EL (cell line): ENCODE measurements around the gene UGT8.
"Not testable (repeated sequence)": the region's sequence is repeated elsewhere in the genome, so short reads cannot be mapped to it uniquely, and the experiment has no call there.

Experiments used
- DNase-seq: peaks from one replicate; pipeline ENCODE4 v3.0.0-alpha.2; 2016

Gene UGT8

GRCh38 chr4:114607056-114607455 lies 8.4 kb downstream of the UGT8 start:
- no peak for DNase-seq

GRCh38 chr4:114613560-114613959 lies 15.0 kb downstream of the UGT8 start:
- DNase-seq = no peak

- DNase-seq = no peak
These were observed 16.8 kb downstream of the UGT8 start for GRCh38 chr4:114615435-114615834.

- not testable (repeated sequence) for DNase-seq
These were observed 17.4 kb downstream of the UGT8 start for GRCh38 chr4:114616036-114616435.

- DNase-seq = no peak
These were observed 27.6 kb downstream of the UGT8 start for GRCh38 chr4:114626196-114626595.

- no peak for DNase-seq
These were observed 37.8 kb downstream of the UGT8 start for GRCh38 chr4:114636192-114636935.

GRCh38 chr4:114642173-114642780 lies 43.7 kb downstream of the UGT8 start:
- DNase-seq = no peak

- no peak for DNase-seq
These were observed 51.3 kb downstream of the UGT8 start for GRCh38 chr4:114649908-114650307.

GRCh38 chr4:114653675-114654074 lies 55.1 kb downstream of the UGT8 start:
- no peak for DNase-seq

GRCh38 chr4:114654592-114654991 lies 56.0 kb downstream of the UGT8 start:
- no peak for DNase-seq

- DNase-seq = no peak
These were observed 59.6 kb downstream of the UGT8 start for GRCh38 chr4:114658179-114658578.

- DNase-seq = no peak
These were observed 60.2 kb downstream of the UGT8 start for GRCh38 chr4:114658776-114659175.

- peak; percentile 44 for DNase-seq
These were observed 60.9 kb downstream of the UGT8 start for GRCh38 chr4:114659386-114660008.

- DNase-seq = no peak
These were observed 64.5 kb downstream of the UGT8 start for GRCh38 chr4:114663083-114663482.

- no peak for DNase-seq
These were observed 70.0 kb downstream of the UGT8 start for GRCh38 chr4:114668577-114668976.

GRCh38 chr4:114670733-114671132 lies 72.1 kb downstream of the UGT8 start:
- DNase-seq = not testable (repeated sequence)

GRCh38 chr4:114673306-114673705 lies 74.7 kb downstream of the UGT8 start:
- no peak for DNase-seq

GRCh38 chr4:114674080-114674479 lies 75.5 kb downstream of the UGT8 start:
- no peak for DNase-seq

- no peak for DNase-seq
These were observed 78.9 kb downstream of the UGT8 start for GRCh38 chr4:114677346-114677979.

GRCh38 chr4:114684462-114684861 lies 85.9 kb downstream of the UGT8 start:
- DNase-seq = no peak

- no peak for DNase-seq
These were observed 89.5 kb downstream of the UGT8 start for GRCh38 chr4:114688059-114688458.

GRCh38 chr4:114690571-114690970 lies 92.0 kb downstream of the UGT8 start:
- no peak for DNase-seq

GRCh38 chr4:114691865-114692264 lies 93.3 kb downstream of the UGT8 start:
- DNase-seq = no peak

GRCh38 chr4:114692958-114693357 lies 94.4 kb downstream of the UGT8 start:
- no peak for DNase-seq
